GM12878 (cell line): Measurements from ENCODE around the gene TMEM256. TPM values are rescaled to one million over a fixed set of nuclear protein-coding genes. Genes with fewer than 3 reads are reported as not detected.

ENCODE experiments used
- ATAC-seq: fragments of 200-7000 bp; cut with Tn5 transposase; 3 replicates; pipeline ENCODE4 v1.9.1; 2020; ENCODE audit warnings: mild to moderate bottlenecking, moderate library complexity
- BruUV-seq: library from RNA; stranded (reverse); fragments of 400-500 nt; replicated peaks from 2 replicates; lab custom pipeline; 2021; lab: Mats Ljungman, UMichigan
- CTCF ChIA-PET: fragments of 300-600 bp; sonication (Branson Sonifier 250); formaldehyde crosslinking; extraction: SDS; loops from one replicate; lab custom pipeline; 2021; ENCODE audit warnings: inconsistent platforms; lab: Yijun Ruan, JAX
- POLR2A ChIA-PET: fragments of 350-600 bp; formaldehyde crosslinking; extraction: SDS; loops from one replicate; lab custom pipeline; 2021; ENCODE audit warnings: inconsistent platforms; lab: Charles Lee
- RAD21 ChIA-PET: fragments of 300-600 bp; sonication (Branson Sonifier 250); formaldehyde crosslinking; loops from one replicate; lab custom pipeline; 2023; ENCODE audit warnings: antibody characterized with exemption; ENCODE audit not compliant: unreplicated experiment; lab: Charles Lee
- SMC1A ChIA-PET: fragments of 300-600 bp; sonication (Branson Sonifier 250); formaldehyde crosslinking; loops from one replicate; lab custom pipeline; 2023; ENCODE audit not compliant: unreplicated experiment, uncharacterized antibody; lab: Charles Lee
- DNase-seq: peaks from one replicate; pipeline ENCODE4 v3.0.0-alpha.2; 2011; ENCODE audit warnings: low read depth, low spot score
- FAIRE-seq: peaks from 3 replicates; lab custom pipeline; 2011; peaks lifted over from hg19 to GRCh38; lab: Jason Lieb, UNC
- H2AFZ ChIP-seq: 2 replicates; pipeline ENCODE4 v1.6.0; 2011; ENCODE audit warnings: low read depth, low read length, control low read depth; ENCODE audit not compliant: control insufficient read depth
- H3K27ac ChIP-seq: 2 replicates; pipeline ENCODE4 v1.5.1; 2011; ENCODE audit warnings: control low read depth; ENCODE audit not compliant: control insufficient read depth, insufficient read depth
- H3K27me3 ChIP-seq, 2 experiments: replicated peaks in 1 of 2; 2 replicates each; pipeline versions ENCODE4 v1.6.0 to v1.6.1; 2011; ENCODE audit warnings: low read length in 1 of 2; ENCODE audit not compliant: control insufficient read depth in 2 of 2, insufficient read depth in 2 of 2
- H3K36me3 ChIP-seq, 2 experiments: 2 replicates each; pipeline ENCODE4 v1.5.1; 2011; ENCODE audit warnings: low read length in 1 of 2; ENCODE audit not compliant: control insufficient read depth in 2 of 2, insufficient read depth in 2 of 2
- H3K4me1 ChIP-seq: 2 replicates; pipeline ENCODE4 v1.6.1; 2011; ENCODE audit warnings: mild to moderate bottlenecking, low read length, moderate library complexity, mixed read lengths; ENCODE audit not compliant: control insufficient read depth, insufficient read depth
- H3K4me2 ChIP-seq: 2 replicates; pipeline ENCODE4 v1.6.0; 2011; ENCODE audit warnings: control low read depth; ENCODE audit not compliant: control insufficient read depth, insufficient read depth
- H3K4me3 ChIP-seq: fragments of 200-600 bp; sonication (generic); 2 replicates; pipeline ENCODE4 v1.5.1; 2016
- H3K79me2 ChIP-seq: 2 replicates; pipeline ENCODE4 v1.6.0; 2011; ENCODE audit warnings: low read length; ENCODE audit not compliant: control insufficient read depth, insufficient read depth
- H3K9ac ChIP-seq: 2 replicates; pipeline ENCODE4 v1.8.0; 2011; ENCODE audit warnings: low read length, control low read depth, mixed read lengths; ENCODE audit not compliant: control insufficient read depth, insufficient read depth
- H3K9me3 ChIP-seq: replicated peaks from 3 replicates; pipeline ENCODE4 v1.5.1; 2011; ENCODE audit warnings: mild to moderate bottlenecking, low read length; ENCODE audit not compliant: control insufficient read depth, insufficient read depth
- H4K20me1 ChIP-seq: 2 replicates; pipeline ENCODE4 v1.6.0; 2011; ENCODE audit not compliant: control insufficient read depth, insufficient read depth
- ELK1 ChIP-seq: IDR thresholded peaks from 2 replicates; pipeline ENCODE4 v1.6.1; 2012; ENCODE audit warnings: low read depth, low read length, improper control_type of control experiment
- ESRRA ChIP-seq: IDR thresholded peaks from 2 replicates; pipeline ENCODE4 v1.6.1; 2012; ENCODE audit warnings: mild to moderate bottlenecking, low read length, improper control_type of control experiment
- MTA3 ChIP-seq: IDR thresholded peaks from 2 replicates; pipeline ENCODE4 v1.6.1; 2012; ENCODE audit warnings: low read length, inconsistent platforms, borderline replicate concordance
- NBN ChIP-seq: fragments of 450-650 bp; IDR thresholded peaks from 2 replicates; pipeline ENCODE4 v1.6.1; 2016
- NFYB ChIP-seq: IDR thresholded peaks from 2 replicates; pipeline ENCODE4 v1.6.1; 2011; ENCODE audit warnings: low read depth, mild to moderate bottlenecking, low read length, improper control_type of control experiment, moderate library complexity; ENCODE audit not compliant: insufficient read depth
- NR2C1 ChIP-seq: fragments of 450-650 bp; IDR thresholded peaks from 2 replicates; pipeline ENCODE4 v1.6.1; 2017; ENCODE audit warnings: antibody characterized with exemption, mild to moderate bottlenecking, moderate library complexity
- NR2F1 ChIP-seq: fragments of 450-650 bp; conservative IDR thresholded peaks from 2 replicates; pipeline ENCODE4 v1.6.1; 2017; ENCODE audit warnings: mild to moderate bottlenecking
- RAD21 ChIP-seq: IDR thresholded peaks from 2 replicates; pipeline ENCODE4 v1.6.1; 2011; ENCODE audit warnings: mild to moderate bottlenecking, low read depth, low read length, moderate library complexity; ENCODE audit not compliant: insufficient read depth
- RAD51 ChIP-seq: fragments of 450-650 bp; IDR thresholded peaks from 2 replicates; pipeline ENCODE4 v1.6.1; 2016; ENCODE audit warnings: moderate library complexity, mild to moderate bottlenecking, inconsistent platforms
- SMC3 ChIP-seq: IDR thresholded peaks from 2 replicates; pipeline ENCODE4 v1.6.1; 2011; ENCODE audit warnings: low read length, improper control_type of control experiment, borderline replicate concordance
- SP1 ChIP-seq: IDR thresholded peaks from one replicate; pipeline ENCODE4 v1.6.1; 2011; ENCODE audit warnings: low read depth, low read length
- SRF ChIP-seq, 2 experiments: IDR thresholded peaks; 2 replicates each; pipeline ENCODE4 v1.6.1; 2011; ENCODE audit warnings: low read depth in 2 of 2, low read length in 2 of 2, mild to moderate bottlenecking in 1 of 2, moderate library complexity in 1 of 2
- SUZ12 ChIP-seq: fragments of 200-600 bp; sonication (generic); IDR thresholded peaks from one replicate; pipeline ENCODE4 v1.6.1; 2018; ENCODE audit warnings: antibody characterized with exemption, mild to moderate bottlenecking; ENCODE audit not compliant: unreplicated experiment
- WRNIP1 ChIP-seq: IDR thresholded peaks from 2 replicates; pipeline ENCODE4 v1.6.1; 2011; ENCODE audit warnings: low read depth, low read length, improper control_type of control experiment, borderline replicate concordance
- WGBS: methylation state at CpG from one replicate; pipeline ENCODE4 v1.1.6; 2016; ENCODE audit warnings: low lambda C conversion rate; ENCODE audit not compliant: insufficient replicate concordance, insufficient coverage; ENCODE audit errors: missing lambda C conversion rate; 5-methylcytosine and 5-hydroxymethylcytosine counted together
- in situ Hi-C: fragments of 300-500 bp; cut with MboI; formaldehyde crosslinking; loops from 9 replicates; pipeline ENCODE4 v1.14.3; 2018; ENCODE audit warnings: mixed read lengths
- intact Hi-C: fragments of 100-400 bp; cut with micrococcal nuclease; formaldehyde crosslinking; loops from one replicate; pipeline ENCODE4 v1.14.2; 2022; ENCODE audit not compliant: unreplicated experiment
- polyA plus RNA-seq, 11 experiments: library from polyadenylated mRNA; depleted of rRNA in 4 of 11; unstranded in 6 of 11; stranded (reverse) in 5 of 11; fragments of >200 nt; fragmentation: Nextera tagmentation in 4 of 11; fragmentation: Illumina TruSeq in 1 of 11; extraction: Ambion mirVana in 4 of 11; extraction: Trizol in 1 of 11; gene quantifications; 1 replicate in 1 of 11; 2 replicates in 10 of 11; pipeline versions ENCODE4 v1.2.1 to v1.2.3, GENCODE V29; 2011 to 2016; ENCODE audit warnings: inconsistent platforms in 2 of 11, missing spikeins in 2 of 11, low read depth in 1 of 11
- total RNA-seq, 4 experiments: library from RNA; depleted of rRNA in 3 of 4; stranded (reverse); fragments of >200 nt in 3 of 4; fragmentation: Illumina TruSeq in 1 of 4; extraction: Trizol in 1 of 4; gene quantifications; 2 replicates each; pipeline versions ENCODE4 v1.2.1 to v1.2.3, GENCODE V29; 2013 to 2021
- TF ChIP-seq, protein P1 (sequence below): fragments of 450-650 bp; IDR thresholded peaks from 2 replicates; pipeline ENCODE4 v1.6.1; 2018; ENCODE audit warnings: mild to moderate bottlenecking, low read depth, moderate library complexity; ENCODE audit not compliant: partially characterized antibody

TMEM256 gene
- total and polyA plus RNA-seq, 10 of the 15 experiments (the other 5 are each of a cell fraction or from before 2014, with no cell fraction given): 57.3 to 342 (median 95.7) TPM

- H3K9ac ChIP-seq: no peak within 1 kb of the TSS
- WGBS: 0% methylated on average over 5 of the region's 5 CpGs
- RAD21 ChIA-PET: no interaction called here
These were observed 24.7 kb upstream of the TMEM256 start, which contains the start of gene SPEM3 for GRCh38 chr17:7428557-7428956. Gene SPEM3 (plus strand): TSS chr17:7428857. CDS start chr17:7428903, 46 bp downstream.

More at GRCh38 chr17:7428557-7428956, 24.7 kb upstream of the TMEM256 start, which contains the start of gene SPEM3:
- ChIA-PET SMC1A (interaction anchor here (0.6 to 0.8 kb wide), 2 partner anchors 25 to 384 kb away, joined by 3 read pairs; no protein-coding TSS in a partner anchor), CTCF (no interaction called here), POLR2A (no interaction called here)
- H3K36me3 ChIP-seq: no peaks in the 10 kb centered on the region
- no TSS peak for BruUV-seq
- no peak within 1 kb of the TSS for H3K4me2 ChIP-seq
- DNase-seq: no peak
- no peaks in the 10 kb centered on the region for H3K4me1 ChIP-seq
- no peak for ATAC-seq
- H3K4me3 ChIP-seq: no peak within 1 kb of the TSS
- TF ChIP-seq NBN (no peak), SUZ12 (no peak), SRF (IDR thresholded peaks at IDR 0.05; ENCODE audit: low read depth in 2 of 2, low read length in 2 of 2) (no peak), NR2C1 (no peak), RAD21 (no peak), ELK1 (no peak), SMC3 (no peak), NFYB (no peak), WRNIP1 (no peak), NR2F1 (no peak), SP1 (no peak), RAD51 (no peak), ESRRA (no peak), MTA3 (no peak)
- TF ChIP-seq, protein P1, sequence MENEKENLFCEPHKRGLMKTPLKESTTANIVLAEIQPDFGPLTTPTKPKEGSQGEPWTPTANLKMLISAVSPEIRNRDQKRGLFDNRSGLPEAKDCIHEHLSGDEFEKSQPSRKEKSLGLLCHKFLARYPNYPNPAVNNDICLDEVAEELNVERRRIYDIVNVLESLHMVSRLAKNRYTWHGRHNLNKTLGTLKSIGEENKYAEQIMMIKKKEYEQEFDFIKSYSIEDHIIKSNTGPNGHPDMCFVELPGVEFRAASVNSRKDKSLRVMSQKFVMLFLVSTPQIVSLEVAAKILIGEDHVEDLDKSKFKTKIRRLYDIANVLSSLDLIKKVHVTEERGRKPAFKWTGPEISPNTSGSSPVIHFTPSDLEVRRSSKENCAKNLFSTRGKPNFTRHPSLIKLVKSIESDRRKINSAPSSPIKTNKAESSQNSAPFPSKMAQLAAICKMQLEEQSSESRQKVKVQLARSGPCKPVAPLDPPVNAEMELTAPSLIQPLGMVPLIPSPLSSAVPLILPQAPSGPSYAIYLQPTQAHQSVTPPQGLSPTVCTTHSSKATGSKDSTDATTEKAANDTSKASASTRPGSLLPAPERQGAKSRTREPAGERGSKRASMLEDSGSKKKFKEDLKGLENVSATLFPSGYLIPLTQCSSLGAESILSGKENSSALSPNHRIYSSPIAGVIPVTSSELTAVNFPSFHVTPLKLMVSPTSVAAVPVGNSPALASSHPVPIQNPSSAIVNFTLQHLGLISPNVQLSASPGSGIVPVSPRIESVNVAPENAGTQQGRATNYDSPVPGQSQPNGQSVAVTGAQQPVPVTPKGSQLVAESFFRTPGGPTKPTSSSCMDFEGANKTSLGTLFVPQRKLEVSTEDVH: no peak
- no peak within 1 kb of the TSS for H2AFZ ChIP-seq
- no peaks in the 10 kb centered on the region for H3K9me3 ChIP-seq
- no peaks in the 10 kb centered on the region; a peak in 1 of 4 replicates for H3K27me3 ChIP-seq
- H4K20me1 ChIP-seq: no peaks in the 10 kb centered on the region
- in situ Hi-C loops: no loop called here
- FAIRE-seq: no peak
- intact Hi-C loops: no loop called here
- H3K27ac ChIP-seq: no peak within 1 kb of the TSS
- no peaks in the 10 kb centered on the region for H3K79me2 ChIP-seq
